GM12892 (cell line): ENCODE results near the gene GRK1.

ENCODE experiments used
- POLR2A ChIP-seq: IDR thresholded peaks from 2 replicates; pipeline ENCODE4 v1.6.1; 2011; ENCODE audit warnings: low read depth, low read length, control low read depth
- TAF1 ChIP-seq: IDR thresholded peaks from 2 replicates; pipeline ENCODE4 v1.6.1; 2011; ENCODE audit warnings: low read depth, mild to moderate bottlenecking, control low read depth, low read length, borderline replicate concordance

DNA sequence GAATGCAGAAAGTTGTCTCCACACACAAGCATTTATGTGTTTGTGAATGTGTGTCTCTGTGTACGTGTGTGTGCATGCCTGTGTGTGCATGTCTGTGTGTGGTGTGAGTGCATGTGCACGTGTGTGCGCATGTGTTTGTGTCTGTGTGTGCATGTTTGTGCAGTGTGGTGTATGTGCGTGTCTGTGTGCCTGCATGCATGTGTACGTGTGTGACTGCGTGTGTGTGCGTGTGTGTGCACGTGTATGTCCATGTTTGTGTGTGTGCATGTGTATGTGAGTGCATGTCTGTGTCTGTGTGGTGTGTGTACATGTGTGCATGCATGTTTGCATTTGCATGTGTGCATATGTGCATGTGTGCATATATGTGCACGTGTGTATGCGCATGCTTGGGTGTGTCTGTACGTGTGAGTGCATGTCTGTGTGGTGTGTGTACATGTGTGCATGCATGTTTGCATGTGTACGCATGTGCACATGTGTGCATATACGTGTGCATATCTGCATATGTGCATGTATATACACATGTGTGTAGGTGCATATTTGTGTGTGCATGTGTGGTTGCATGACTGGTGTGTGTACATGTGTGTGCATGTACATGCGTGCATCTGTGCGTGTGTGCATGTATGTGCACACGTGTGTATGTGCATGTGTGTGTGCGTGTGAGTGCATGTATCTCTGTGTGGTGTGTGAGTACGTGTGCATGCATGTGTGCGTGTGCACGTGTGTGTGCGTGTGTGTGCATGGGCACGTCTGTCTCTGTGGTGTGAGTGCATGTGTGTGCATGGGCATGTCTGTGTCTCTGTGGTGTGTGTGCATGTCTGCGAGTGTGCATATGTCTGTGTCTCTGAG is 83.8 kb downstream of the GRK1 start:
- TF ChIP-seq TAF1 (no peak), POLR2A (no peak)
